HG03378 (cell line): ENCODE data around the gene C22orf31.
"Not testable (repeated sequence)": the region's sequence is repeated elsewhere in the genome, so short reads cannot be mapped to it uniquely, and the experiment has no call there.

ENCODE experiments used
- ATAC-seq: cut with Tn5 transposase; IDR thresholded peaks from one replicate; pipeline ENCODE4 v1.9.1; 2021; ENCODE audit warnings: mild to moderate bottlenecking, moderate library complexity; ENCODE audit not compliant: unreplicated experiment

Gene C22orf31

DNA sequence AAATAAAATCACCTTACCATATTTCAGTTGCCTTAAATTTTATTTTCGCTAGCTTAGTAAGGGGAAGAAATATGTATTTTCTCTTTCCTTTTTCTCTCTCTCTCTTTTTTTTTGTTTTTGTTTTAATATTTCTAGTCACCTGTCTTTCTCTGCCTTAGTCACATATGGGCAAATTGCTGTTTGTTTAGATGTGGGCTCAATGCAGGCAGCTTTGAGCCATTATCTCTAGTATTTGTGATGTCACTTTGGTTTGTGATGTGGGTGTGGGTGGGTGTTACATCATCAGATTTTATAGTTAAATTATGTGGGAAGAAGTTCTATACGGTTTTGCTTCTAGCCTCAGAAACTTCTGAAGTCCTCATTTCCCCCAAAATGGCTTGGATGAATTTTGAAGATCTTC is at the start of gene C22orf31:
TSS of gene C22orf31 (minus strand) at position 59 of the 400 bp plus-strand sequence. CDS start at position 20, 39 bp downstream.
- no peak for ATAC-seq

DNA sequence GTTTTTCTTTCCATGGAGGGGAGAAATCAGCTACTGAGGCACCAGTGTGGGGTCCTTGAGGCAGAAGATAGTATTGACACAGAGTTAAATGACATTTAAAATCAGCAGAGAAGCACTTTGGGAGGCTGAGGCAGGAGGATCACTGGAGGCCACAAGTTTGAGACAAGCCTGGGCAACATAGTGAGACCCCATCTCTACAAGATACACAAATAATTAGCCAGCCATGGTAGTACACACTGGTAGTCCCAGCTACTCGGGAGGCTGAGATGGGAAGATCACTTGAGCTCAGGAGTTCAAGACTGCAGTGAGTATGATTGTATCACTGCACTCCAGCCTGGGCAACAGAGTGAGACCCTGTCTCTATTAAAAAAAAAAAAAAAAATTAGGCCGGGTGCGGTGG is 49.3 kb upstream of the C22orf31 start:
- no peak for ATAC-seq

DNA sequence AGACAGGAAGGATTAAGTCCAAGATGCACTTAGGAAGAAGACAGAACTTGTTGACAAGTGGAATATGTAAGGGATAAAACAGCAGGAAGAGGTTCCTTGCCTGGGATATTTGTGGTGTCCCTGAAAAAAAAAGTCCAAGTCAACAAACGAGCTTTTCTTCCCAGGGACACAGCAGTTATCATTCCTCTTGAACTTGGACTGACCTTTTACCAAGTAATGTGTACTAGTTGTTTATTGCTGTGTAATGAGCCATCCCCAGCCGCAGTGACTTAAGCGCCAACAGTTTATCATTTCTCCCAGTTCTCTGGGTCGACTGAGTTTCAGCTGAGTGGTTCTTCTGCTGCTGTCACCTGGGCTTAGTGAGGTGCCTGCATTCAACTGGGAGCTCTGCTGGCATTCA is 48.2 kb upstream of the C22orf31 start:
- no peak for ATAC-seq

DNA sequence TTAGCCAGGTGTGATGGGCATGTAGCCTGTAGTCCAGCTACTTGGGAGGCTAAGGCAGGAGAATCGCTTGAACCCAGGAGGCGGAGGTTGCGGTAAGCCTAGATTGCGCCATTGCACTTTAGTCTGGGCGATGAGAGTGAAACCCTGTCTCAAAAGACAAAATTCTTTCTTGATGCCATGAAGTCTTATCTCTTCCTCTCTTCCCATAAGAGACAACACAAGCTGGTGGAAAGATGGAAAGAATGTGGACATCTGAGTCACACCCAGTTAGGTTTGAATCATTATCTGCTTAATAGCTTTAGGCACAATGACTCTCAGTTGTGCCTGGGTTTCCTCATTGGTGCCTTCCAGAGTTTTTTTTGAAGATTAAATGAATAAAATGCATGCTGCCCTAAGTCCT is 46.5 kb upstream of the C22orf31 start:
- ATAC-seq, result no peak

DNA sequence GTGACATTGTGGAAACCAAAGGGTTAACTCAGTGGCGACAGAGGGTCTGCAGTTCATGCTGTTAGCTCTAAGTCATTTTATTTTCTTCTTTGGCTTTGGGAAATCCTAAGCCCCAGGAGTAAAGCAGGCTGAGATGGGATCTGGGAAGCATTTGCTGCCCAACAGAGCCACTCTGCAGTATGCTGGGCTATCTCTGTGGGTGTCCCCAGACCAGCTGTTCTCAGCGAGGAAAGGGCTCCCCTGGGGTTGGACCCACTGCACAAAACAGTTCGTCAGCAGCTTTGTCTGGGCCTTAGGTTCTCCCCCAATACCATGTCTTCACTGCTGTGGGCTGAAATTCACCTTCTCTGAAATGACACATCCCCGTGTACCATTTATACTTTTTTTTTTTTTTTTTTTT is 45.2 kb upstream of the C22orf31 start:
- no peak for ATAC-seq

DNA sequence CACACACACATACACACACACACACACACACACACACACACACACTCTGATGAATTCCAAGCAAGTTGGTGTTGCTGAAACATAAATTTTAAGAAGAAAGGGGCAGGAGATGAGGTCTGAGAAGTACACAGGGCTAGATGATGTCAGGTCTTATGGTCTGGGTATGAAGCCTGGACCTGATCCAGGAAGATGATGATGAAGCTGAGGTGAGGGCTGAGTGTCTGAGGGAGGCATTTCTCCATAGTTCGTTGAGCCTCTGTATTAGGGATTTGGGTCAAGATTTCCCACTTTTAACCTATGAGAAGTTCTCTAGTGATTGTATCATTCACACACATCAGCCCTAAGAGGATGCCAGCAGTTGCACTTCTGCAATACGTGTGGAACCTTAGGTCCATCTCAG is 43.8 kb upstream of the C22orf31 start:
- ATAC-seq, result no peak

DNA sequence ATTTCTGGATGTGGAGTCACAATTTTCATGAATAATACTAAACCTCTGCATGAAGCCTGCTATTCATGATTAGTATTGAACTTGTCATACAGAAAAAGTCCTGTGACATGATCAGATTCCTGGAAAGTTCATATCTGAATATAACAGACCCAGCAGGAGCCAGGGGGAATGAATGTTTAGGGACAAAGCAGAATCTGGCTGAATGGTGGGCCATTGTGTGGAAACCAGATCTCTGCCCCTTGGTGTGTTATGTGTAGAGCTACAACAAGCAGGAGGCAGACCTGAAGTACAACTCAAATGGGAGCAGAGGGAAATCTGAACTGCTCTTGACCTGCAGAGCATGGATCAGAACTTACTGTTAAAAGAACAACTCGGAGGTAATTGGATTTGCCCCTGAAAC is 41.5 kb upstream of the C22orf31 start:
- ATAC-seq, result no peak

DNA sequence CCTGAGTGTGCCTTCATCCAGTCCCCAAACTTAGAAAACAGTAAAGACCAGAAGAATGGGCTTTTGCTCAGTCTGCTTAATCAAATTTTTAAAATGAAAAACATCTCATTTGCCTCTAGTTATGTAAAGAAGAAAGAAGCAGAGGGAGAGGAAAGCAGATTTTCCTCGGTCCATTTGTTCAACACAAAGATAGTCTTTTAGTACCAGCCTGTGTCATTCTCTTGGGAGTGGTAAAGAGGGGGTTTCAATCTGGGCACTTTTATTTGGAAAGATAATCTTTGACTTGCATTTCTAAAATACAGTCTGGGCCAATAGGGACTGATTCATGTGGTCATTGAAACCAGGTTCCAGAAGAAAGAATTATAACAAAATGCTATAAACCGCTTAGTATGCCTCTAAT is 40.7 kb upstream of the C22orf31 start:
- no peak for ATAC-seq

DNA sequence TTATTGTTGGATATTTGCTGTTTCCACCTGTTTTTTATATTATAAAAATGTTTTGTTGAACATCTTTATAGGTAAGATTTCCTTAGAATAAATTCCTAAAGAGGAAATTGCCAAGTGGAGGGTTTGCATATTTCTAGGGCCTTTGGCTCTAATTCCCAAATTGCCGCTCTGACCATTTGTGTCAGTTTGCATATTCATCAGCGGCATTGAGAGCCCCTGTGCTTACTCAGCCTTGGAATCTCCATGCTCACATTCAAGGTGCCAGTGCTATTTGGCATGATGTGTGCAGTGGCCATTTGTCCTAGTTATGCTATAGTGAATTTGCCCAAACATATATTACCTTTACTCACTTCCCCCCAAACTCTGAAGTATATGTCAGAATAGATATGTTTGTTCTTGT is 36.7 kb upstream of the C22orf31 start:
- ATAC-seq, result no peak

DNA sequence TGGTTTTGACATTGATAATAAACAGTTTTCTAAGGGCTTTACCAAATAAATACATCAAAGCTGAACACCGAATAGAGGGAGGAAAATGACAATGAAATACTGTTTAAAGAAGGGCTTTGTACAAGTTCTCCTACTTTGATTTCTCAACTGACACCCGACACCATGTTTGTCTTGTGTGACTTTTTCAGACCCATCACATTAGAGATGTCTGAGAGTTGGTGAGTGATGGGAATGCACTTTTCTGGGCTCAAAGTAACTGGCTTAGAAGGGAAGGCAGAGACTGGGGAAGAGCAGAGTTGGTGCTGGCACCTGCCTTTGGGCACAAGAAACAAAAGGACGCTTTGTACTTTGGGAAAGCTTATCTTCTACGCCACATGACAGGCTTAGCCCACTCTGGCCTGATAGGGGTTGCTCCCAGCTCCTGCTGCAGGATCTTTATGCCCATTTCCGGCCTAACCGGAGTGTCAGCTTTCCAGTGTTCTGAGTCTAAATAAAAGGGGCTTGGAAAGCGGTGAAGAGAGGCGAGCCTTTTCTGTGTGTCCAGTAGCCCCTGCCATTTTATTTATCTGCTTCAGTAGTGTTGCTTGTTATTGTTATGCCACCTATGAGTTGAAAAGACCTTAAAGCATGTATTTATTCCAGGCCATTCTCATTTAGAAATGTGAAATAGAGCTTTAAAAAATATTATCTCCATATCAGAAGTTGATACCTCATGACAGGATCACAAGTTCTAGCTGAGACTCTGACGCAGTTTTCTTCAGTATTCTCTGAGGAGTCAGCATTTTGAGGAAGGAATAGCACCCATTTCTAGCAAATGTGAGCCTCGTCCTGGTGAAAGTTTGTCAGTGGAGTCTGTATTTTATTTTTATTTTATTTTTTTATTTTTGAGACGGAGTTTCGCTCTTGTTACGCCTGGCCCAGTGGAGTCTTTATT is 35.4 kb upstream of the C22orf31 start:
- no peak for ATAC-seq

DNA sequence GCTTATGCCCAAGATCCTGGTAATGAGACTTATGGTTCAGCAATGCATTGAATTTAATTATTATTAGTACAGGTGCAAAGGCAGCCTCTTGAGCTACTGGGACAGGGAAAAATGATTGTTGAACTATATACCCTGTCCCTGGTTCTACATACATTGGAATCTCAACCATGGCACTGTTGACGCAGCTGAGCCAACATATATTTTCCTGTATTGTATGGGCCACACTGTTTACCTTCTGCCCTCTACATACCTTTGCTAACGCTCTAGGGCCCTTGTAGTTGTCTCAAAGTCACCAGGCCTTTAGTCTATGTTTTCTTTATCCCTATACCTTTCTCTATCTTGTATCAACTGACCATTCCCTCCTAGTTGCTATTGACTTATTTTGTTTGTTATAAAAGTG is 33.8 kb upstream of the C22orf31 start:
- no peak for ATAC-seq

DNA sequence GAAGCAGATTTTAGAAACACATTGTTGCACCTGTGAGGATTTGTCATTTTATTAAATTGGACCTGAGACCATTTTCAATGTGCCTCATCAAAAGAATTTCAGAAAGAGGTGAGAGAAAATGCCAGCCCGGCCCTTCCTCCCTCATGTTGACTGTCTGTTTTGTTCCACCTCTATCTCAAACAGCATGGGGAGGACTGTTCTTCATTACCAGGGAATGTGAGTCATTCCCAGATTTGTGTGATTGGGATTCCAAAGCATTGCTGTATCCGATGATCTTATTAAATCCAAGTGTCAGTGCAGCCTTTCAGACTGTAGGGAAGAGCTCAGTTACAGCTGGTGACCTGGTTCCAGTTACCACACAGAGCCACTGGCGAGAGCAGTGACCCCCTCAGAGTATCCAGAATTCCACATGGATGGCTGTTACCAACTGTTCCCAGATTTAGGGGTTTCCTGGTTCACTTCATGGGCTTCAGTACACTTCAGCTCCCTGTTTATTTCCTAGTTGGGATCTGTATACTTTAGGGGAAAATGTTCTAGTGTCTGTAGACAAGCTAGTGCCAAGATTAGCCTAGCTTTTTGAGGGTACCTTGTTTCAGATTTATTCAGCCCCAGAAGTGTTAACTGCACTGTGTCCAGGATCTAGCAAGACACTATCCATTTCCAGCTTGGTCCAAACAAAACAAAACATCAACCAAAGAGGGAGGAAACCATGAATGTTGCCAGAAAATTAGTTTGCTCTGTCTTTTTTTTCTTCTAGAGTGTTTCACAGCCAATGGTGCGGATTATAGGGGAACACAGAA is 32.1 kb upstream of the C22orf31 start:
- ATAC-seq, result no peak

DNA sequence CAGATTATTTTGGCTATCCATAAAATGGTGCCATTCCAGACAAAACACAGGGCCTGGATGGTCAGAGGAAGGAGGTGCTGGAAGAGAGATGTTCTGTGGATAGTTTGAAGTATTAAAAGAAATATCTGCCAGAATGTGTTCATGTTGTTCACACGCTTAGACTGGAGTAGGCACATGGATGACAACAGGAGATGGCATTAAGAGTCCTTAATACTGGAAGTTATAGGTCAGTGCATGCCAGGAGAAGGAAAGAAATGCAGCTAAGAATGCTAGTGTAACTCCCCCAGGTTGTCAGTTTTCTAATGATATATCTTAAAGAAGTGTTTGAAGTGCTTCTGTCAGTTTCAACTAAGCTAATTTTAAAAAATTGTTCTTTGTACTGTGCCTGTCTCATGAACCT is 31.4 kb upstream of the C22orf31 start:
- ATAC-seq, result no peak

DNA sequence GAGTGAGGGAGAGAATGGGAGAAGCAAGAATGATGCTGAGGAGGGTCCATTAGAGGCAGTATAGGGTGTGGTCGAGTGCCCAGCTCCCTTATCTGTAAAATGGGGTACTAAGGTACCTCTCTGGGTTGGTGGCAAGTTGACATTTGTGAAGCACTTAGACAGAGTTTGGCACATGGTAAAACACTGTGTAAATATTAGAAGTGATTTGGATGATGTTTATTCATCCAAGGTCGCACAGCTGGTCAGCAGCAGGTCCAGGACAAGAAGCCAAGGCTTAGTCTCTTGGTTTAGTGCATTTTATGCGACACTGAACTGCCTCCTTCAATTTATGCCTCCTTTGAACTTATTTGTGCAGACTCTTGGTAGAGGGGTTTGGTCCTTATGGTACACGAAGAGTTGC is 30.6 kb upstream of the C22orf31 start:
- ATAC-seq, result no peak

DNA sequence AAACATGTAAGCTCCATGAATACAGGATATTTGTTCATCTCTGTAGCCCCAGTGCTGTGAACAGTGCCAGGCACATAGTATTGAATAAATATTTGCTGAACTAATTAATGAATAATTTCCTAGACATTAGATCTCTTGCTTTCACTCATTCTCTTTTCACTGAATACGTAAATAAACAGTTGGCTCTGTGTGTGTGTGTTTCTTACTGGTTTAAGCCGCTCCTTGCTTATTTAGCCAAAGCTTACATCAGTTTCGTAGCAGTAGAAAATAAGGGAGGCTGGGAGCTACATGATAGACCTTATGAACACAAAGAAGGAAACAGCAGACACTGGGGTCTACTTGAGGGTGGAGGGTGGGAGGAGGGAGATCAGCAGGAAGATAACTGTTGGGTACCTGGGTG is 28.4 kb upstream of the C22orf31 start:
- ATAC-seq, result no peak

DNA sequence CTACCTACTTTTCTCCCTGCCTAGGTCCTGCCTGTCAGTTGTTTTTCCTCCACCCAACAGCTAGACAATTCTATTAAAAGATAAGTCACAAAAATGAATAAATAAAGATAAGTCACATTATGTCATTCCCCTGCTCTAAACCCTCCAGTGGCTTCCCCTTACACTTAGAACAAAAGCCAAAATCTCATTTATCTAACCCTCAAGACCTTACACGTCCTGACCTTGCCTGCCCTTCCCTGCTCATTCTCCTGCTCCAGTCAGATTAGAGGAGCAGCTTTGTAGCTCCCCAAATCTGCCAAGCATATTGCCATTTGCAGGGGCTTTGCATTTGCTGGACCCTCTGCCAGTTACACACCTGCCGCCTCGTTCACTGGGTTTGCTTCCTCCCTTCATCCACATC is 27.9 kb upstream of the C22orf31 start:
- ATAC-seq, result no peak

DNA sequence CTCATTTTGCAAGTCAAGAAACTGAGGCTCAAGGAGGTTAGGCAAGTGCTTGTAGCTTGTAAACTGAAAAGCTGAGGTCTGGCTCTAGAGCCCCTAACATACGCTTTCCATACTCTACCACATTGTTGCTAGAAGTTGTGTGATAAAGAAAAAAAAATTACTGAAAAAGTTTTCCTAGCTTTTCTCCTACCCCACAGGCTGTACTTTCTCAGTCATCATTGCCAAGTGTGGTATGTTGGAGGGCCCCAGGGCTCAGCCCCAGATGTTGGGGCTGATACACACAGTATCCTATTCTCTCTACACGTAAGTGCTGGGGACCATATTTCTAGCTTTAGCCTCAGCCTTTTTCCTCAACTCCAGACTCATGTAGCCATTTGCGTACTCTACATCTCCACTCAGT is 27.2 kb upstream of the C22orf31 start:
- no peak for ATAC-seq

DNA sequence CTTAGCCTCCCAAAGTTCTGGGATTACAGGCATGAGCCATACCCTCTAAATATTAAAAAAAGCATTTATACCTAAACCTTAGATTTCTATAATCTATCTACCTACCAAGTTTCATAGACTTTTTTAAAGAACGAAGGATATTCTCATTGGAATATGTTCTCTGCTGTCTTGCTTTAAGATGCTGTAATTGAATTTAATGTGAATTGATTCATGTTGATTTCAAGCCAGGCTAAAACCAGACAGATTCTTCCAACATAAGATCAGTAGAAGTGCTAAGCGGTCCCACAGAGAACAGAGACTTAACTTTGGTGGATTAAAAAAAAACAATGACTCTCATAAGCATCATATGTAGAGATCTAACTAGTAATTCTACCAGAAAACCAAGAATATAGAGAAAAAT is 25.4 kb upstream of the C22orf31 start:
- no peak for ATAC-seq

DNA sequence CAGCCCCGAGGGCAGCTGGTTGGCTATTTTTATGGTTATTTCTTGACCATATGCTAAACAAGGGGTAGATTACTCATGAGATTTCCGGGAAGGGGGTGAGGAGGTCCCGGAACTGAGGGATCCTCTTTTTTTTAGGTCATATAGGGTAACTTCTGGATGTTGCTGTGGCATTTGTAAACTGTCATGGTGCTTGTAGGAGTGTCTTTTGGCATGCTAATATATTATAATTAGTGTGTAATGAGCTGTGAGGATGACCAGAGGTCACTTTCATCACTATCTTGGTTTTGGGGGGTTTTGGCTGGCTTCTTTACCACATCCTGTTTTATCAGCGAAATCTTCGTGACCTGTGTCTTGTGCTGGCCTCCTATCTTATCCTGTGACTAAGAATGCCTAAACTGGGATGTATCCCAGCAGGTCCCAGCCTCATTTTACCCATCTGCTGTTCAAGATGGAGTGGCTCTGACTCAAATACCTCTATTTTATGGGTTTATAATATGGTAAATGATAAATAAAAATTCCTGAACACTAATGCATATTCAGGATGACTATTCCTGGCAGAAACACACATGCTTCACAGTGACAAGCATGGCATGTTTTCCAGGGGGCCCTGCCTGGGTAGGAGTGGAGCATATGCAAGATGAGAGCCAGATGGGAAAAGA is 22.4 kb upstream of the C22orf31 start:
- no peak for ATAC-seq

DNA sequence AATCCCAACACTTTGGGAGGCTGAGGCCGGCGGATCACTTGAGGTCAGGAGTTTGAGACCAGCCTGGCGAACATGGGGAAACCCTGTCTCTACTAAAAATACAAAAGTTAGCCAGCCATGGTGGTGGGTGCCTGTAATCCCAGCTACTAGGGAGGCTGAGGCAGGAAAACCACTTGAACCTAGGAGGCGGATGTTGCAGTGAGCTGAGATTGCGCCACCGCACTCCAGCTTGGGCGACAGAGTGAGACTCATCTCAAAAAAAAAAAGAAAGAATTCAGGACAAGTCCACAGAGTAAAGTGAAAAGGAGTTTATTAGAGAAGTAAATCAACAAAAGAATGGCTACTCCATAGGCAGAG is 21.9 kb upstream of the C22orf31 start:
- not testable (repeated sequence) for ATAC-seq

DNA sequence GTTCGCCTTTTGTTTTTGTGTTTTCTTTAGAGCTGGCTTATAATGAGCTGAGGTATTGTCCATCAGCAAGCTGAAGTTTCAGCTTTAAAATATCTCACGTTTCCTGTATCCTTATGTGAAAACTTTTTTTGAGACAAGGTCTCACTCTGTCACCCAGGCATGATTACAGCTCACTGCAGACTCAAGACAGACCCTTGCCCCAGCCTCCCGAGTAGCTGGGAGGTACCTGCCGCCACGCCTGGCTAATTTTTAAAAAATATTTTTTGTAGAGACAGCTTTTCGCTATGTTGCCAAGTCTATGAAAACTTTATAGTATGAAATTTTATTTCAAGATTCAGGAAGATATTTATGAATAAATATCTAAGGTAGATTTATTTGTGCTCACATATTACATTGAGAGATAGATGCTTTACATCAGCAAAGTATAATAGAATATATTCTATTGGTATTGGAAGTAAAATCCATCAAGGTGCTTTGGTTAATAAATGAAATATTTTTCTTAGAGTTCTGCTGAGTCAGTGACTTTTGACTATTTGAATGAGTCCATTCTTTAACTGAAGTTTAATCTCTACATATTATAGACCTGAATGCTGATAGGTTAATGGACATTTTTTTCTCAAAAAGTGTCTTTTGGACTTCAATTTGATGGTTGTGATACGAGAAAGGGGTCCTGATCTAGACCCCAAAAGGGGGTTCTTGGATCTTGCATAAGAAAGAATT is 21.4 kb upstream of the C22orf31 start:
- ATAC-seq, result no peak
